NCI-H2227 (cell line): ENCODE data around the gene PAXIP1.

Experiments
- DNase-seq: peaks from one replicate; lab custom pipeline; 2025; ENCODE audit not compliant: unreplicated experiment; lab: John Stamatoyannopoulos, UW

PAXIP1 gene

DNA sequence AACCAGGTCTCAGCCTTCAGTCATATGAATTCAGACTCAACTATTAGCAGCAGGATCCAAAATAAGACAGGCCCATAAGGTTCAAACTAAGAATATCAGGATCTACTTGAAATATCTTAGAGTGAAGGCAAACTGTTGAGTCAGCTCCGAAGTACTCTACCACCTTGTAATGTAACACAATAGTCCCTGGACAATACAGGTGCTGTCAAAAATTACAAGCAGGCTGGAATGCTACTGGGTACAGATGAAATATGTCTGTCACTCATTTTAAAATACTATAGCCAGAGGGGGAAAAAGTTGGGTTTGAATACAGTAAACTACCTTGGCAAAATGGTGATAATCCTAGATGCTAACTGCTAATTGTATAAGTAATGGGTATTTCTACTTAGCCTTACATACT is 6.8 kb downstream of the PAXIP1 start:
- DNase-seq = no peak

DNA sequence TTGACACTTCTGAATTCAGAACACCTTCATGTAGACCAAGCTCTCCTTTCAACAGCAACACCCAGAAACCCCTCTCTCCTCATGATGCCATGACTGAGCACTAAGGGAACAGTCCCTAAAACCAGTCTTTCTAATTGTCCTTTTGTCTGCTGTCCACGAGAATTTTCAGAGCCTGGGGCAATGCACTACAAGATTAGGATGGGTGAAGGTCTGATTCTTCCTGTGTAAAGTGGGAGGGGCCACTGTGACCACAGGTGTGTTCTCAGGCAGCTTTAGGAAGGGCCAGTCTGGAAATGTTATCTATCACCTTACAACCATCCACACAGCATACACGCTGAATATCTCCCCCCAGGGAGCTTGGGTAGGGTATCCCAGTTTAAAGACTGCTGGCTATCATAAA is 7.9 kb downstream of the PAXIP1 start:
- no peak for DNase-seq

DNA sequence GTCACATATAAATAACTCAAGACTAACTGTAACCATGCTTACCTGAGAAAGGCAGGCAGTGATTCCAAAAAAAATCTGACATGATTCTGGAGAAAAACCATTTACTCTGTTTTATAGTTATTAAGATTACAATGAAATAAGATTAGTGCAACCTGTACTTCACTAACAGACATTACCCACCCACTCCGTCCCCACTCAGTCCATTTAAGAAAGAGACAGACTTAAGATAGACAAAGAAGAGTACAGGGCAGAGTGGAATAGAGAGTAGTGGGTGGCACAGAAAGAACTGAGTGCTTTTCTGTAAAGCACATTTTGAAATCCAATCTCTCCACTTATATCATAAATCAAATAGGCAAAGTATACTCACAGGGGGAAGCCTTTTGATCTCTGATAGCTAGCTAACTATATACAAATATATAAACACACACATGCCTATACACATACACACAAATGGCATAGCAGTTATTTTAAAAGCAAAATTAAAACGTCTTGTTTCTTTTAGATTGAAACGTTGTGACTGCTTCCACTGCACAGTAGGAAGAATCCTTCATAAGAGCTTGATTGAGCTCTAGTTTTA is 11.9 kb downstream of the PAXIP1 start:
- DNase-seq = no peak

DNA sequence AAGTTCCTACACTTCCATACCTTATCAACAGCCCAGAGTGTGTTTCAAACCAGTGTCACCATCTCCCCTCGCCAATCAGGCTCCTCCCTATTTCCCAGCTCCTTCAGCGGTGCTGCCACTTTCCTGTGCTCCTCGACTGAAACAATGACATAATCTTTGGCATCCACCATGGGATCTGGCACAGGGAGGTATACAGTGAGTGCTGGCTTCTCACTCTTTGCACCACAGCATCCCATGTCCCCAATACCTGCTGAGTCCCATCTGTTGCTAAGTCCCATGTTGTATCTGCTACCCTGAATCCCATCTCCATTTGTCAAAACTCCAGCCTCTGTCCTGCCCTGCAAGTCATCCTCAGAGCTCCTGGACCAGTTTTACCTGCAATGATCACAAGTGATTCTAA is 15.4 kb downstream of the PAXIP1 start:
- no peak for DNase-seq

DNA sequence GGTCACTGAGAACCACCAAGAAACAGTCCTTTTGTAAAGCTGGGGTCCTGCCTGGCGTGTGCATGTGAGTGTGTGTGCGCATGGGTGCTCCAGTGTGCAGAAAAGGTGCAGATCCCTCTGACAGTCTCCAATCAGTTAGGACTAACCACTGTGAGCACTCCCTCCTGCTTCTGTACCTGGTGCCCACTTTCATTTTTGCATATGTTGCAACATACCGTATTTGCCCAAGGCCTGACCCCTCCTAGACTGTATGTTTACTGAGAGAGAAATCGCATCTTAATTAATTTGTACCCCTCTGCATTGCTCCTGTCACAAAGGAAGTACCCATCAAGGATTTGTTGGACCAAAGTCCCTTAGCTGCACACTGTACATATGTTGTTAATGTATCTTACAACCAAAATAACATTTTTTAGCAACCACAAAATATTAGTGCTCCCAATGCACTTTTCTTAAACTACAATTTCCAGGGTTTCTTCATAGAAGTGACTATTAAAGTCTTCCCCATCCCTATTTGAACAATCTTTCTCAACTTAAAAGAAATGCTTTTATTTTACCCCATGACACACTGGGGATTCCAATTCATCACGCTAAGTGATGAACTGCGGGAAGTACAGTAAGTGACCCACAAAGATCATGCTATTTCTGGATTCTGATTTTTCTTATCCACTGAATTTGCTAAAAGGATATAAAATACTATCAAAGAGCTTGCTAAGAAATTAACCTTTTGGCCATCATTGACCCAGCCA is 16.6 kb downstream of the PAXIP1 start:
- DNase-seq = no peak

DNA sequence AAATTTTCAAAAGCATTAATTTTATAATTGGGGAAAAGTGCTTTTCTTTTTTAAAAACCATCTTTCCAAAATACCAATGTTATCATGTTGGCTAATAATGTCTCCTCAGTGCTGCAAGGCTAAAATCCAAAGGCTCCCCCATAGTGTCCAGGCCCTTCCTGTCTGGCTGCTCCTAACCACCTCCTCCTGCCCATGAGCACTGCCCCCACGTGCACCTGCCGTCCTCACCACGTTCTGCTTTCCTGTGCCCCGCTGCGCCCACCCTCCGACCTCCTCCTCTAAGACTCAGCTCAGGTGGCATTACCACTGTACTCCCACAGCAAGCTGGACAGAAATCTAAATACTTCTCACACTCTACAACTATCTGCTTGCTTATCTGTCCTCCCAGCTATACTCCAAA is 17.7 kb downstream of the PAXIP1 start:
- no peak for DNase-seq

DNA sequence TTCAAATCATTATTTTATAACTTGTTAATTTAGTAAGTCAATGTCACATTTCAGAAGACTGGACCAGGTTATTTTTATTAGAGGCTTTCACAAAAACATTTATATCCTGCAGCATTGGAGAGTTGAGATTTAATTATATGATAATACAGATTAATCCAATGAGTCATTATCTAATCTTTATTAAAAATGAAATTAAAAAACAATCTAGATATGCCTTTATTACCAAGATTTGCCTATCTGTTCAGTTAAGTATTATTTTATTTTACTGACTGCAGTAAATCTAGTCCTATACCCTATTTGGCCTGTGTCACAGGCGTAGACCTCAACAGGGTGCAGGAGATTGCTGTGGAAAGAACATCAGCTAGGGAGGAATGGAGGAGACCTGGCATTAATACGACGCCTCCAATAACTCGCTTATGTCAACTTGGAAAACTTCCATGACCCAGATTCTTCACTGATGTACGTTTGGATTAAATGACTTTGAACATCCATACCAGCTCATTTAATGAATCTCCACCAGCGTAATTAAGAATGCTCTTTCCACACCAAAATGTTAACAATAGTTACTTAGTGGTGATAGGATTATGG is 18.2 kb downstream of the PAXIP1 start:
- no peak for DNase-seq

DNA sequence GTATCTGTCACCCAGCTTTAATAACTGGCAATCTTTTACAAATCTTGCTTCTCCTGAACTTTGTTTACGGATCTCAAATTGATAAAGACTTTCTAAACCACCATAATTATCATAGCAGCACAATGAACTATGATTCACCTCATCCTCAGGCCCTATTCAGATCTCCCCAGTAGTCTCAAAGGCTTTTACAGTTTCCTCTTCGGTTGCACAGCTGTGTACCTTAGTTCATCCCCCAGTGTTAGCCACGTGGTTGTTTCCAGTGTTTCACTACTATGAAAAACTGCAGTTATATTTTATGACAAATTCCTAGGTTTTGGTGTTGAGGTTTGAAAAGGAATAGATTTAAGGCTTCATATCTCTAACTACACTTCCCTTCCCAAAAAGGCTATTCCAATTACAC is 24.9 kb downstream of the PAXIP1 start:
- DNase-seq = no peak

DNA sequence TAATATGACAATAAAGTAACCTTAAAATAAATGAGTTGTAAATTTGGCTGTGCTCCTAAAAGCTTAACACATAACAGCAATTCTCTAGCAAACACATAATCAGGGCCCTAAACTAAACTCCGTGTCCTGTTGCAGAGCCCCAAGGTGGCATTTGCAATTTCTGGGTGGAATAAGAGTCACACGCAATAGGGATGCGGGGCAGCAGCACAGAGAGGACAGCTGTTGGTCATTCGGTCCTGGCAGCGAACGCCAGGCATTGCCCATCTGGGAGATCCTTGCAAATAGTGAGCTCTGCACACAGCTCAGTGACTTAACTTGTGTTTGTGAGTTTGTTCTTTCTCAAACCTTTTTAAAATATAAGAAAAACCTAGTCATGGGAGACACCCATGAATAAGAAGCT is 25.7 kb downstream of the PAXIP1 start:
- DNase-seq = no peak

DNA sequence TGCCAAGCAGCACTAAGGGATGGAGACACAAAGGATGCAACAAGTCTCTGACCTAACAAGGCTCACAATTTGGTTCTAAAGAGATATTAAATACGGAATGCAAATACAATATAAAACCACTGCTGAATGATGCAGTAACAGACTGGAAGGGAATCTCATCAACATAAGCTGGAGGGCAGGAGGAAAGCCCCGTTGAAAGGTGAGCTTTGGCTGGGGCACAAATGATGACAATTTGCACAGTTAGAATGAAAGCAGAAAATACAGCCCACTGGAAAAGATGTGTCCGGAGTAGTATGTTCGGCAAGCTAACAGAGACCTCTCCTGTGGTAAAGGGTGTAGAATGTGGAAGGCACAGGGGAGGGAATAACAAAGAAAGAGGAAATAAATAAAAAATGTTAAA is 26.1 kb downstream of the PAXIP1 start:
- DNase-seq = no peak

DNA sequence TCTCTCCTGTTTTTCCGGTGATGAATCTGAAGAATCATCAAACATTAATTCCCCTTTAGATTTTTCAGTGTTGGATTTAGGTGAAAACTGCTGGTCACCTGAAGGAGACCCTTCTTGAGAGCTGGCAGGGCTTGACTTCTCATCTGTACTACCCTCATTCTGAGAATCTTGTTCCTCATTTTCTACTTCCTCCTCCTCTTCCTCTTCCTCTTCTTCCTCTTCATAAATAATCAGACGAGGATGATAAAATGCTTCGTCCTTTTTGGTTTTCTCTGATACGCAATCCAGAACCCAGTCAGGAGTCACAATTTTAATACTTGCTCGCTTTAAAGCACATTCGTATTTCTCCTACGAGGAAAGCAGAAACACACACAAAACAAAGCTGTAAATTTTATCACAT is 26.9 kb downstream of the PAXIP1 start:
- no peak for DNase-seq

DNA sequence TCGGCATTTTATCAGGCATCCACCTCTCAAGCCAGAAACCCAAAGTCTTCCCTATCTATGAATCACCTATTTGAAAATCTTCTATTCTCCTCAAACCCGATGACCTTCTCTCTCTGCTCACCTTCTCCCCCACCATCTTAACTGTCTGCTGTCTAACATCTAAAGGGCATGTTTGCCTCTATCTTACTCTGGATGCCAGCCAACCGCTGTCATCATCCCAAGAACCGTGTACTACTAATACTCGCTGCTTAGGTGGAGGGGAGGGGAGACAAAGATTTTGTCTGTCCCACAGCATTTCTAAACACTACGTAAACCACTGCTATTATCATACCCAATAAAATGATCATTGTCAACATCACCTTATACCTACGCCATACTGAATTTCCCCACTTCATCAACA is 29.5 kb downstream of the PAXIP1 start:
- DNase-seq = no peak

DNA sequence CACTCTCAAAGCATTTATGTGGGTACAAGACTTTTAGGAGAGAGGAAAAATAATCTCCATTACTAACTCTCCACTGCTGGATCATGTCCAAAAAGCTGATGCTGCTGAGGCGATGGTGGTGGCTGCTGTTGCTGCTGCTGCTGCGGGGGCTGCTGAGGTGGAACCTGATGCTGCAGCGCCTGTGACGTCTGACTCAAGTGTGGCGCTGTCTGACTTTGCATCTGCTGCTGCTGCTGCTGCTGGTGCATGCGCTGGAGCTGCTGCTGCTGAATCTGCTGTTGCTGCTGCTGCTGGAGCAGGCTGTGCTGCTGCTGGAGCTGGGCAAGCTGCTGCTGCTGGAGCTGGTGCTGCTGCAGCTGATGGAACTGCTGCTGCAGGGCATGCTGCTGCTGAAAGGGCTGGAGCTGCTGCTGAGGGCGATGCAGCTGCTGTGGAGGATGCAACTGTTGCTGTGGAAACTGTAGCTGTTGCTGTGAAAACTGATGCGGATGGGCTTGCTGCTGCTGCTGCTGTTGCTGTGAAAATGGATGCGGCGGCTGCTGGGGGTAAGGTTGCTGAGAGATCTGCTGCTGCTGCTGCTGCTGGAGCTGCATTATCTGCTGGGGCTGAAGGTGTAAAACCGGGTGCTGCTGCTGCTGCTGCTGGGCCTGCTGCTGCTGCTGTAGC is 34.5 kb downstream of the PAXIP1 start:
- no peak for DNase-seq

DNA sequence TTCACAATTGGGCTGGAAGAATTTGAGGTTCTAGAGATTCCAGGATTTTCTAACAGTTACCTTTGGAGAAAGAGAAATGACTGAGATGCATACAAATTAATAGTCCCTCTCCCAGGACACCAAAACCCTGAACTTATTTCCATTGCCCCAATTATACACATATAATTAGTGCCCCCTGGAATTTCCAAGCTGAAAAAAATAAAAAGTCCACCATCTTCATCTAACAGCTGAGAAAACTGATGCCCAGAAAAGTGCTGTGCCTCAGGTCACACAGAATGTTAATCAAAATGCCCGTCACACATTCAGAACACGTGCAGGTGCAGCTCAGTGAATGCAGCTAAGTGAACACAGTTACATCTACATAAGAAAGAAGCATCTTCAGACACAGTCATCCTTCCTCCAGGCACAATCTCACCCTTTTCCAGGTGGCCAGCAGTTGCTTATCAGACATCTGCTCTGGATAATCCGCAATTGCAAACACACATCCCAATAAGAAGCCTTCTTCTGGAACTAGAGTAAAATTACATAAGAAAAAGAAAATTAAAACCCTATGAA is 35.4 kb downstream of the PAXIP1 start:
- DNase-seq = no peak

DNA sequence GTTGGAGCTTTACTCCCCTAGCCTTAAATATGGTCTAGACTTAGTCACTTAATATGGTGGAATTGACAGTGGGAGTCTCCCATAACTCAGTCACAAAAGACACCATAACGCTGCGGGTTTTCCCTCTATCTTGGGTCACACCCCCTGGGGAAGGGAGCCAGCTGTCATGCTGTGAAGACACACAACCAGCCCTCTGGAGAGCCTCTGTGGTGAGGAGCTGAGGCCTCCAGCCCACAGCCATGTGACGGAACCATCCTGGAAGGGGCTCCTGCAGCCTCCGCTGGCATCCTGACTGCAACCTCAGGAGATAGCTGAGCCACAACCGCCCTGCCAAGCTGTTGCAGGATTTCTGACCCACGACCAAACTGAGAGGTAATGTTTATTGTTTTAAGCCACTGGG is 37.9 kb downstream of the PAXIP1 start:
- no peak for DNase-seq

DNA sequence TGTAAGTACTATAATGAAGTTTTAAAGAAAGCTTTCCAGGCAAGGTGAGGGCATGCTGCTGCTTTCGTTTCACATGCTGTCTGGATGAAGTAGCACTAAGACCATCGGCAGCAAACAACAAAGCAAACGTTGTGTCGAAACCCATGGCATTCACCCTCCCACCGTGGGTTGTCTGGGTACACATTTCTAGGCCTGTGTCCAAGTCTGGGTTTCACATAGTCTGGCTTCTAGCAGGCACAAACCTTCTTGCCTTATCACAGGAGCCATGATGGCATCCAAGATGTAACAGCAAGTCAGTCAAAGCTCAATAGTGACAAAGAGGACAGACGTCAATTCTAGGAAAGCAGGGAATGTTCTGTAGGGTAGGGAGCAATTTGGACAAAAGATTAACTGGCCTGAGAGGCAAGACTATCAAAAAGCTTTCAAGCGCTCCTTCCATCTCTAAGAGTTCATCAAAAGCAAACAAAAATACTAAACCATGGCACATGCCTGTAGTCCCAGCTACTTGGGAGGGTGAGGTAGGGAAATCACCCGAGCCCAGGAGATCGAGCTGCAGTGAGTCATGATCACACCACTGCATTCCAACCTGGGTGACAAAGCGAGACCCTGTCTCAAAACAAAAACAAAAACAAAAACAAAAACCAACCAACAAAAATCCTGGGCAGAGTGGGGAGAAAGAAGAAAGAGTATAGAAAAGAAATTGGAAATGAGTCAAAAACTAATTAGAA is 42.7 kb downstream of the PAXIP1 start:
- DNase-seq = no peak

DNA sequence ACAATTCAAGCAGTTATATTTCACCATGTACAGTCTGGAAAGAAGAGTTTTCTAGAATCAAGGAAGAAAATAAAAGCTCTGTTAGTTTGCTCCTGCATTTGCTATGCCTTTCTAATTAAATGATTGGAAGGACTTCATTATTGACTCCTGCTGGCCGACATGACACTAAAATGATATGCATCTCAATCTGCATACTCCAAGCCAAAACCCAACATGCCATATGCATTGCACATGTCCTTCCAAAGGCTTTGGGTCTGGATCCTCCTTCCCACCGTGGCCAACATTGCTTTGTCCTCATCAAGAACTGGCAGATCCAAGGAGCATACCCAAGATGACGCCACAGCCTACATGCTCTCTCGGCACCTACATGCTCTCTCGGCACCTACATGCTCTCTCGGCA is 46.5 kb downstream of the PAXIP1 start:
- no peak for DNase-seq

DNA sequence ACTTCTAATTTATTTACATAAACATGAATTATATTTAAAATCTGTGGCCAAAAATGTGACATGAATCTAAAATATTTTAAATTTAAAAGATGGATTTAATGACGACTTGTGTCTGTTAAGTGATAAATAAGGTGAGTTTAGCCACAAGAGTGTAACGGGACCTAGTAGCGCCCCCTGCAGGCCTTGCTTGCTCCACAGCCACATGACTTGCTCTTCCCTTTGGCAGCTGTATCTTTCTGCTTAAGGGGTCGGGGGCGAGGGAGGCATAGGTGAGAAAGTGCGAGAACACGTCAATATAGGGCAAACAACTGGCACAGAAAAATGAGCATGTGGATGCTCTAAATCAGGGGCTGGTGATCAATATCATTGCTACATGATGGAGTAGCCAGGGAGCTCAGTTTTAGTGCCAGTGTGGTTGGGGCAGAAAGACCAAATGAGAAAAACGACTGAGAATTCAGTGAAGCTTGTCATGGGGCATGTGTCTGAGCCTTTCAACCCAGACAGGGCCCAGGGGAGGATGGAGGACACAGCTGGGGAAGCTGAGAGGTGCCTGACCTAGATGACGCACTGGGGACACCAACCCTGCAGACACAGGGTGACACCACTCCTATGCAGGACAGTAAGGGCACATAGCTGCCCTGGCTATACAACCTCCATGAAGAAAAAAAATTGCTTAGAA is 49.8 kb downstream of the PAXIP1 start:
- DNase-seq = peak; percentile 50

DNA sequence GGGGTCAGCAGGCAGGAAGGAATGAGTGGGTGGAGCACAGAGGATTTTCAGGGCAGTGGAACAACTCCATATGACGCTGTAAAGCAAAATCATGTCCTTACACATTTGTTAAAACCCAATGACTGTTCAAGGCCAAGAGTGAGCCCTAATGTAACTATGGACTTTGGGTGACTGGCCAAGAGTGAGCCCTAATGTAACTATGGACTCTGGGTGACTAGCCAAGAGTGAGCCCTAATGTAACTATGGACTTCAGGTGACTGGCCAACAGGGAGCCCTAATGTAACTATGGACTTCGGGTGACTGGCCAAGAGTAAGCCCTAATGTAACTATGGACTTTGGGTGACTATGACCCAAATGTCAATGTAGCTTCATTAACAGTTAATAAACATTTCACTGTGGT is 52.0 kb downstream of the PAXIP1 start:
- no peak for DNase-seq

DNA sequence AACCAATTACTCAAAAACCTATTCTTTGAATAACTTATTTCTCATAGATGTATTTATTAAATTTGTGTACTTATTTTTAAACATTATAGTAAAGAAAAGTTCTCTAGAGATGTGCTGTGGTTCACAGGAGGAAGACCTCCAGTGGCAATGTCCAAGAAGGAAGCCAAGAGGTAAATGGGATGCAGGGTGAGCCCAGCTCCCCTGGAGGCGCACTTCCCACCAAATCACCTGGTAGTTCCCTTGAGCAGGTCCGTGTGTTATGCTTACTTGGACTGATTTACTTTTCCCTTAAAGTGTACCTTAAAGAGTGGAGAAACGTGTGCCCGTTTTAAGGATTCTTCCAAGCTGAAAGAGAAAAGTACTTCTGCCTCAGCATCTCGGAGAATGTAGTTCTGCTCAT is 55.3 kb downstream of the PAXIP1 start:
- DNase-seq = no peak

DNA sequence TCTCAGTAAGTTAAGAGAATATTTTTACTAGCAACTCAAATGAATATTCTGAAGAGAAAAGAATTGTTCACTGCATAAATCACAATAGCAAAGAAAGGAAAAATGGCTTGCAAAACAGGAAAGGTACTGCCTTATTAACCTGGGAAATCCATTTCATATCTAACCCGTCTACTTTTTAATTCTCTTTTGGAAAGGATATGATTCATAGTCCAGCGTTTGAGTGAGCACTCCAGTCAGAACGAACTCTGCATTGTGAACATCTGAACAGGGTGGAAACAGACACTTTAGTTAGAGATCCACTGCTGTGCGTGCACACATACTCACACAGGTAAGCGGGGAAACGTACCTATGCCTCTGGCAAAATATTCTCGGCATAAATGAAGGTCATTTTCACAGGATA is 56.8 kb downstream of the PAXIP1 start:
- no peak for DNase-seq
